Stimulated activated CD4-positive, alpha-beta T cell treated with anti-CD3 and anti-CD28 coated beads, Interleukin-1b, Interleukin-23, amount 100 ng/mL, for 24 hours (primary cell): Measurements from ENCODE around the gene TMEM176A.
A peak's percentile ranks its signal among the peaks of the same experiment; 100 is the strongest.
"Not testable (repeated sequence)": the region's sequence is repeated elsewhere in the genome, so short reads cannot be mapped to it uniquely, and the experiment has no call there.

Experiments used
- DNase-seq, 4 experiments: peaks; one replicate each; pipeline ENCODE4 v3.0.0-alpha.2; 2020; ENCODE audit warnings: low read depth in 4 of 4, low spot score in 1 of 4

Gene TMEM176A, protein sequence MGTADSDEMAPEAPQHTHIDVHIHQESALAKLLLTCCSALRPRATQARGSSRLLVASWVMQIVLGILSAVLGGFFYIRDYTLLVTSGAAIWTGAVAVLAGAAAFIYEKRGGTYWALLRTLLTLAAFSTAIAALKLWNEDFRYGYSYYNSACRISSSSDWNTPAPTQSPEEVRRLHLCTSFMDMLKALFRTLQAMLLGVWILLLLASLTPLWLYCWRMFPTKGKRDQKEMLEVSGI

DNA sequence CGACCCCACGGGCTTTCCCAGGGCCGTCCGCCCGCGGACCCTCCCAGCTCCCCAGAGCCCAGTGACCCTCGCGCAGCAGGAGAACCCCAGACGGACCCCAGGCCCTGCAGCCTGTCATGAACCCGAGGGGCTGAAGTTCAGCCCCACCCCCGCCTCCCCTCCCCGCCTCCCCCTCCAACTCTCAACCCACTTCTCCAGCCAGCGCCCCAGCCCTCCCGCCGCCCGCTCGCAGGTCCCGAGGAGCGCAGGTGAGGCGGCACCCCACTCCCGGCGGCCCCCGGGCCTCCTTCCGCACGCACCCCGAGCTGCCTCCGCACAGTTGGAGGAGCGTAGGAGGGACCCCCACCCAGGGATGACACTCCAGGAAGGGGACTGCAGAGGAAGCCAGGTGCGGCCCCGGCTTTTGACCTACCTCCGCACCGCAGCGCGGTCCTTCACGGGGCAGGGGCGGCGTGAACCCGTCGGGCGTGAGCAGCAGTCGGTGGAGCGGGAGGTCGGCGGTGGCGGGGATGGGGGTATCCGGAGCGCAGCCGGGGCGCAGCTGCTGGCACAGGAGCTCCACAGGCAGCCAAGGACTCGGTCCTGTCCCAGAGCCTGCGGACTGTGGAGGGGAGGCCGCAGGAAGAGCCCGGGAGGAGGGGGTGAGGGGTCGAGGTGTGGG lies at the start of gene TMEM176A:
TSS of gene TMEM176A (plus strand) at position 189 of the 661 bp plus-strand sequence. CDS start 782 bp downstream, outside the sequence.
- DNase-seq, result no peak

DNA sequence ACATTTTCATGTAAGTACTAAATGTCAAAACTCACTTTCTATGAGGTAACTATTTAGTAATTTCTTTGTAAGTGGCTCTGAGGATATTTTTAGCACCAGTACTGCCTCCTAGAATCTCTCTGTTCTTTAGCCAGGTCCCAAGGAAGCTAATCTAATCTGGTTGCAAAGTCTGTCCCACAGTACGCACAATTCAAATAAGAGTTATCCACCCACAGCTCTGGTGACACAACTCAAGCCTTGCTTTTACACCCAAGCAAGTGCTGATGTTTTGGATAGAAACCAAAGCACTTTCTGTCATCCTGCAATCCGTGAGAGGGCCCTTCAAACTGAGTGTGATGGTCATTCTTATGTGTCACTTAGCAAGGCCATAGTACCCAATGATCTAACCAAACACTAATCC lies 48.9 kb upstream of the TMEM176A start:
- DNase-seq, result no peak

DNA sequence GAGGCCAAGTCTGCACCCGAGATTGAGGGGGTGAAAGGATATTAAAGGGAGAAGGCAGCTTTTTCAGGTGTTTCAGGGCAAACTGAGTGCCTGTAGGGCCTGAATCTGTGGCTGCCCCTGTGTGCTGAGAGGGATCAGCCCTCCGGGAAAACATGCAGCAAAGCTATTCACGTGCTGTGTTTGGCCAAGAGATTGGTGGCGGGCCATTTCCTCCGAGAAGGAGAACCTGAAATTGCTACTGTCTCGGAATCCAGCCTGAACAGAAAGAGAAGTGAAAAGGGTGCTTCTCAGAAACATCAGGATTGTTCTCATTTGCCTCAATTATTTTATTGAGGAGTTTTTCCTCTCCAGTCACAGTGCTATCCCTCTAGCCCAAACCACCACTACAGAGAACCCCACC lies 47.3 kb upstream of the TMEM176A start:
- no peak for DNase-seq

DNA sequence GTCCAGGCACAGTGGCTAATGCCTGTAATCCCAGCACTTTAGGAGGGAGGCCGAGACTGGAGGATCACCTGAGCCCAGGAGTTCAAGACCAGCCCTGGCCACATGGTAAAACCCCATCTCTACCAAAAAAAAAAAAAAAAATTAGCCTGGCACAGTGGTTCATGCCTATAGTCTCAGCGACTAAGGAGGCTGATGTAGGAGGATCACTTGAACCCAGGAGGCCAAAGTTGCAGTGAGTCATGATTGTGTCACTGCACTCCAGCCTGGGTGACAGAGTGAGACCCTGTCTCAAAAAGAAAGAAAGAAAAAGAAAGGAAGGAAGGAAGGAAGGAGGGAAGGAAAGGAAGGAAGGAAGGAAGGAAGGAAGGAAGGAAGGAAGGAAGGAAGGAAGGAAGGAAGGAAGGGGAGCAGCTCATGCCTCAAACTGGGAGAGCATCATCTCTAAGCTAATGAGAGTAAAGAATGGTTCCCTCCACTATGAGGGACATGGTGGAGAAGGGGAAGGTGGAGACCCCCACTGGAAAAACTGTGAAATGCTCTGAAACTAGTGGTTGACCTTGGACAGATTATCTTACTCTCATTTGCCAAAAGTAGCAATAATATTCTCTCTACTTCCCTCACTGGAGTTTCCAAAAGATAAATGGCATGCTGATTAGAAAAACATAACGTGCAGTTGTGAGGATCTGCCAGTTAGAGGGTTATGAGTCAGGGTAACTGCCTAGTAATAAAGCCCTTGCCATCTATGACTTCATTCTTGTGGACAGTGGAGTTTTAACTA lies 46.6 kb upstream of the TMEM176A start:
- no peak for DNase-seq

DNA sequence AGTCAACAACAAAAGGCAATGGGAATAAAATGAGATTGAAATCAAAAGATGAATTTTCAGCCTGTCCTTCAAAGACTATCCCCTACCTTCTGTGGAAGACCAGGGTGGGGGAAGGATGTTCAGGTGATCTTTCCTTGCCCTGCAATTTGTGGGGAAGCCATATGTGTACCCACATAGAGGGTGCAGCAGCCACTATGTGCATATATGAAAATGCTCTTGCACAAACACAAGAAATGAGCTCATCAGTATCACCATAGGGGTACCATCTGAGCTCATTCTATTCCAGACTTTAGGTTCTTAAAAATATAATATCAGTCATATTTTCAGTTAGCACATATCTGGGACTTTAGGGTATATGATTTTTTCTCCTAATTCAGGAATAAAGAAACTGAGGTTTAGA lies 45.6 kb upstream of the TMEM176A start:
- no peak for DNase-seq

DNA sequence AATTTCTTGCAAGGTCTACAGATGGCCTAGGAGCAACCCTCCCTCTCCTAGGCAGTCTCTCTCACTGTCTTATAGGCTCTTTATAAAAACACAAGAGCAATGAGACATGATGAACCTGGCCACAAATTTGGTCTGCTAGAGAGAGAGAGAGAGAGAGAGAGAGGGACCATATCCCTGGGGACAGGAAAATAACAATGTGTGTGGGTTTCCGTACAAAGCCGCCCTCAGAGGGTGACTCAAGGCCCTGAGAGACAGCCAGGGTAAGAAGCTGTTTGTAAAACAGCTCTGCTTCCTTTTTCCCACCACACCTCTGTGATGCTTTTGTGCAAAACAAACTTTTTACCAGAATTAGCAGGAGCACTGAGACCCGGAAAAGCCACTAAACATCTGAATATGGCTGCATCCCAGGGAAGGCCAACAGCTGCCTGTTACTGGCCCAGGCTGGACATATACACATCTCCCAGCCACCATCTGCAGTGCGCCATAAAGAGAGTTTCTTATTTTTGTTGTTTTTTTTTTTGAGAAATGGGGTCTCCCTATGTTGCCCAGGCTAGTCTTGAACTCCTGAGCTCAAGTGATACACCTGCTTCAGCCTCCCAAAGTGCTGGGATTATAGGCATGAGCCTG lies 45.0 kb upstream of the TMEM176A start:
- DNase-seq, result no peak

DNA sequence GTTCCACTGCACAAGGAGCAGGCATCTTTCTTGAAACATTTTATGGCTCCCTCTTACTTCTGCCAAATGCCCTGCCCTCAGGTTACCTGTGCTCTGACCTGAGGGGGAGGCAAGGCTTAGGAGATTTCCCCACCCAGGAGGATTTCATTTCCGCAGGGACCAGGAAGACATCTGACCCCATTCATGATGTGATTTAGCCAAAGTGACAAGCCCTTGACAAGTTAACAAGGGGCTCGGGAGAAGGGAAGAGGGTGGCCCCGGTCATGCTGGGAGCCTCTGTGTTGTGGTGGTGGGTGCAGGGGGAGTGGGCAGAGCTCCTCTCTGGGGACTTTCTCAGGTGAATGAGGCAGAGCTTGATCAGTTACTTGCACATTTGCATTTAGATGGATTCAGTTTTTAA lies 44.4 kb upstream of the TMEM176A start:
- no peak for DNase-seq

DNA sequence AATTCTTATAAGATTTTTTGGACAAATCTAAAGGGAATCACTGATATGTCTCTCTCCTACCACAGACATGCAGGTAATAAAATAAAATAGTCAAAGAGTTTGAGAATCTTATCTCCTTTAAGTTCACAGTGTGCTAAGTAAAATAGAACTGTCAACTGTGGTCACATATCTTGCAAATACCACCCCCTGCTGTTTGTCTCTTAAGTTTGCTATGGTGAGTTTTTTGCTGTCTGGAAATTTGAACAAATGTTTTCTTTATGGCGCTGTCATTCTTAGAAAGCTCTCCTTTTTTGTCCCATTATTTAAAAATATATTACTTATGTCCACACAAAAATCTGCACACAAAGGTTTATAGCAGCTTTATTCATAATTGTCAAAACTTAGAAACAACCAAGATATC lies 43.7 kb upstream of the TMEM176A start:
- DNase-seq, result no peak

DNA sequence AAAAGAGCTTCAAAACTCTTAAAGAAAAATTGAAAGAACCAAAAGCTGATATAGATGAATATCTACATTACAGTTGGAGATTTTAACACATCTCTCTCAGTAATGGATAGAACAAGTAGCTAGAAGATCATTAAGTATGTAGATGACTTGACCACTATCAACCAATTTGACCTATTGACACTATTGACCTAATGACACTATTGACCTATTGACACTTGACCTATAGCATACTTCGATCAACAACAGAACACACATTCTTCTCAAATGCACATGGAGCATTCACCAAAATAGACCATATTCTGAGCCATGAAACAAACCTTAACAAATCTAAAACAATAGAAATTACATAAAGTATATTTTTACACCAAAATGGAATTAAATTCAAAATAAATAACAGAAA lies 41.1 kb upstream of the TMEM176A start:
- DNase-seq, result no peak

DNA sequence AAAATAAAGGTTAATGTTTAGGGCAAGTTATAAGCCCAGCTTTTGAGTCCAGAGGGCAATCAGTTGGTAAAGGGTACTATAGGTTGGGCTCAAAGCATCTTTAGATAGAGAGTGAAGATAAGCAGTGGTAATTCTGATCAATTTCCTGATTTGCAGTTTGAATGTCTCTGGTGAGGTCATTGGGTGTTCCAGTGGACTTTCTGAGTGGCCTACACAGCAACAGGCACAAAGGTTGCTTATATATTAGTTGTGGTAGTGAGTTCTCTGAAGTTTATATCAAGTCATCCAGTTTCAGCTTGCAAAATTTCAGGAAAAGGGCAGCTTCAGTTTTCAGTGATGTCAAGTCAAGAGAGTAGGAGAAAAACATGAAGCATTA lies 34.2 kb upstream of the TMEM176A start:
- DNase-seq, result no peak

DNA sequence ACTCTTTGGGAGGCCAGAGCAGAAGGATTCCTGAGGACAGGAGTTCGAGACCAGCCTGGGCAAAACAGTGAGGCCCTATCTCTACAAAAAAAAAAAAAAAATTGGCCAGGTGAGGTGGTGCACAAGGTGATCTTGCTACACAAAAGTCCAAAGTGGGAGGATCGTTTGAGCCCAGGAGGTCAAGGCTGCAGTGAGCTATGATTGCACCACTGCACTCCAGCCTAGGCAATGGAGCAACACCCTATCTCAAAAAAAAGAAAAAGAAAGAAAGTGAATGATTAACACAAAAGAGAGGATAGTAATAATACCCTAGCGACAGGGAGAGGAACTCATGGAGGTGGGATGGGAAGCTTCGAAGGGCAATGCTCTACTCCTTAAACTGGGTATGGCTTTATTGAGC lies 30.8 kb upstream of the TMEM176A start:
- no peak for DNase-seq

DNA sequence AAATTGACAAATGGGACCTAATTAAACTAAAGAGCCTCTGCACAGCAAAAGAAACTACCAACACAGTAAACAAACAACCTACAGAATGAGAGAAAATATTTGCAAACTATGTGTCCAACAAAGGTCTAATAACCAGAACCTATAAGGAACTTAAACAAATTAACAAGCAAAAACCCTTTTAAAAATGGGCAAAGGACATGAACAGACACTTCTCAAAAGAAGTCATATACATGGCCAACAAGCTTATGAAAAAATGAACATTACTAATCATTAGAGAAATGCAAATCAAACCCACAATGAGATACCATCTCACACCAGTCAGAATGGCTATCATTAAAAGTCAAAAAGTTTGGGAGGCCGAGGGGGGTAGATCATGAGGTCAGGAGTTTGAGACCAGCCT lies 26.4 kb upstream of the TMEM176A start:
- not testable (repeated sequence) for DNase-seq

DNA sequence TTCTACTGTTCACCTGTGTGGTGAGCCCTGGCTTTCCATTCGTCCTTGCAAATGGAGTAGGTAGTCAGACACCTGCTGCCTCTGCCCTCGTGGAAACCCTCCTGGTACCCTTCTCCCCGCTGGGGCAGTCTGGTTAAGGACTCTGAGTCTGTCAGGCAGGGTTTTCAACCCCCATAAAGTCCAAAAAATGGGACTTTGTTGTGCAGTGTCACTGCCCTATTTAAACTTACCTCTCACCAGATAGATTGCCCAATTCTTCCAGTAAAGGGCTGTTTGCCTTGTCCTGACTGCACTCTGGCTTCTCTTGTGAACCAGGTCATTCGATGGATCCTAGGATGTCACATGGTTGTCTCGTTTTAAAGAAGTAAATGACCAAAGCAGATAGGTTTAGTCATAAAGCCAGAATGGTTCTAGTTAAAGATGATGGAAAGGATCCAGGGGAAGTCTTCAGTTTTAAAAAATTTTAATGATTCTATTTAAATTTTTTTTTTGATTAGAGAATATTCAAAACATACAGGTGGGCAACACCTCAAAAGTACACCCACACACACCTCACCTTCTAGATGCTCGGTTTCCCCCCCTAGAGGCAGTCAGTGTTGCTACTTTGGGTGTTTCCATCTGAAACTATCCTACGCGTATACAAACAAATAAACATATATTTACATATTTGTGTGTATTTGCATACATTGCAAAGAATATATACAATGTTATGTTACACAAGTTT lies 22.4 kb upstream of the TMEM176A start:
- DNase-seq, result no peak

DNA sequence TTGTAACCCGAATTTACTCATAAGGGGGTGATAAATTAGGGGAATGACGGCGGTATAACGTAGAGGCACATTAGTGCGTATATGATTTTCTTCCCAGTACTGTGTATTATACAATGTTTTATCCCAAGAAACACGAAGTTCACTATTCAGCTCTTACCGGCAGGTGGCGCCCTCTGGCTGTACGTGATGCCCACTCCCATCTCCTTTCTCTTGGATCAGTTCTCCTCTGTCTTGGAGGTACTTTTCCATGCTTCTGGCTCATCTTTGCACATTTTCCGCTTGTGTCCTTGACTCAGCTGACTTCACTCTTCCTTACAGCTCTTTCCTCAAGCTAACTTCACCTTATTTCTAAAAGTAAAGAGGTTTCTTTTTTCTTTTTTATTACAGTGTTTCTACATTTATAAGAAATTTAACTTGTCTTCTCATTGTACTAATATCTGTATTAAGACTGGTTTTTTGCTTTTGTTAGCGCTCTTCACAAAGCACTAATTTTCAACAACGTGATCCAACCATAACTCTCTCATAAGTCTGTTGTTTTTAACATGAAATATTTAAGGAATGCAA lies 21.7 kb upstream of the TMEM176A start:
- DNase-seq, result peak; percentile 56 to 65 (median 62)

DNA sequence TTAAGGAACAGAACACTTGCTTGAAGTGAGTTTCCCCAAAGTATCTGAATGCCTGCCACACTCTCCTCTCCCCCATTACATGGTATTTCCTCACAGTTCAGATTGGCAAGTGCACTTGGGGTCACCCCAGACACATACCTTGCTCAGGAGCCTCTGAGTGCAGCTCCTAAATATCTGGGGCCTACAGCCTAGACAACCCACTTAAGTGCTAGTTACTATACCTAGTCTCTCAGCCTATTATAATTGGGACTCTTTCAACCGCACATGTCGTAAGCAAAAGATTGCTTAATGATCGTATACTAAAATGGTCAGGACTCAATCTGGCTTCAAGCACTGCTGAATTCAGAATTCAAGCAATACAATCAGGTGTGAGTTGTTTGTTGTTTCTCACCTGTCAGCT lies 20.3 kb upstream of the TMEM176A start:
- DNase-seq, result no peak

DNA sequence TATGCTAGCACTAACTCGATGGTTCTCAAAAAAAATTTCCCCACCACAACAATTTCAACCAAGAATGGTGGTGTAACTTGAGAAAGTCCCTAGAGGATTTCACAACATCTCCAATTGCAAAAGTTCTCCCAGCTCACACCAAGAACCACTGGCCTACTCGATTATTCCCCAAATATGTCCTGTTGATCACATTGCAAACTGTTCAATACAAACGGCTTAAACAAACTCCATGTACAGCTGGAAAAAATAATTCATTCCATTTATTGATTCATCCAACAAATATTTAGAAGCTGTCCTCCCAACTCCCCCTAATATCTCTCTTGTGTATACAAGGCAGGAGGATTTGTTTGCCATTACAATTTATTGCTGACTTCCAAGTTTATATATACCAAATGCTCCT lies 19.5 kb upstream of the TMEM176A start:
- DNase-seq, result no peak

DNA sequence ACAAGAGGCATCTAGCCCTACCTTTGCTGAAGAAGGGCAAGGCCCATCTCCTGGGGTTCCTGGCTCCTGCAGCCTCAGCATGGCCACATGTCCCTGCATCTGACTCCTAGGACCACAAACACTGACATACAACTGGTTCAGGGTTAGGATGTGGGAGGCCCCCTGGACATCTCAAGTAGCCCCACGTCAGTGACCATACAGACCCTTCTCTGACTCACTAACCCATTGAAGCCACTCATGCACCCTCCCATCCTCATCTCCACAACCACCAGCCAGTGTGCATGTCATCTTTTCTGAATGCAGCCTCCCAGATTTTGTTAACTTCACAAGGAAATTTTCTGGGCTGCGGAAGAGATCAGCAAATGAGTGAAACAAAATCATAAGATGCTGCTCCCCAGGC lies 18.6 kb upstream of the TMEM176A start:
- no peak for DNase-seq

DNA sequence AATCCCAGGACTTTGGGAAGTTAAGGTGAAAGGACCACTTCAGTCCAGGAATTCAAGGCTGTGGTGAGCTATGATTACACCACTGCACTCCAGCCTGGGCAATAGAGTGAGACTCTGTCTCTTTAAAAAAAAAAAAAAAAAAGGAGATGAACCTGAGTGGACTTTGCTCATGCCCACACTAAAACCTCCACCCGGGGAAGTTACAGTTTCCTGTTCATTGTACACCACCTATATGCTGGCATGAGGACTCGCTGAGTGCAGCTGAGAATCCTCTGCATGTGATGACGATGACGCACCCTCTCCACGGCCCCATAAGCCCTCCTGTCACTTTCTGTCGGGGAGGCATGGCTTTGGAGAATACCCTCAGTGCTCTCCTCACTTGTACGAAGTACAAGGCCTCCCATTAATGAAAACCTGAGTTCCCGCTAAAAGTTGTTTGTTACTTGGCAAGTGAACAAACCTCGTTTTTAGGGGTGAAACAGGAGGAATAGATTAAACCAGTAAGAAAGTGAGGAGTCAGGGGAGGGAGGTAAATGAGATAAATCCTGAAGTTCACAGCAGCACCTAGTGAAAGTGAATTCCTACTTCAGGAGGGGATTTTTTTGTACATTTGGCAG lies 16.3 kb upstream of the TMEM176A start:
- DNase-seq, result no peak

DNA sequence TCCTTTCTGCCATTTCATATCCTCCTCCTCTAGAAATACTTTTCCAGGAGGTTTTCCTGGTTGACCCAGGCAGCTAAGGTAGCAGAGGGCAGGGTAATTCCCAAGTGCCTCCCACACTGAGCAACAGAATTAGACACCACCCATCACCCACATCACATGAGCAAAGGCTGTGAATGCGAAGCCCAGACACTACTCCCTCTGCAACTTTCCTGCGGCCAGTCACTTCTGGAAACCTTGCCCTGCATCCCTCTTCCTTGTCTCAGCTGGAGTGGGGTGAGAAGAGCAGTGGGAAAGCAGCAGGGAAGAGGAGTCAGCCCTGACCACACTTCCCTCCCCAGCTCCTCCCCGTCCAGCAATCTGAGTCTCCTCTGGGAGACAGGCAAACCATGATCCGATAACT lies 15.6 kb upstream of the TMEM176A start:
- no peak for DNase-seq
